HFF-Myc (cell line): ENCODE data around the gene ETHE1.
A peak's percentile ranks its signal among the peaks of the same experiment; 100 is the strongest.

Source experiments
- DNase-seq: peaks from one replicate; pipeline ENCODE4 v3.0.0-alpha.2; 2011; ENCODE audit warnings: low read depth; ENCODE audit errors: extremely low read depth
- H3K4me3 ChIP-seq: replicated peaks from 2 replicates; pipeline ENCODE4 v1.5.1; 2011; ENCODE audit warnings: low read depth, mild to moderate bottlenecking, control low read depth, low read length
- CTCF ChIP-seq: IDR thresholded peaks from 2 replicates; pipeline ENCODE4 v1.5.1; 2012; ENCODE audit warnings: mild to moderate bottlenecking, low read depth, low read length, control low read depth; ENCODE audit errors: missing control alignments

ETHE1 gene

GRCh38 chr19:43463381-43464133 lies 63.4 kb downstream of the ETHE1 start:
- DNase-seq: peak; percentile 47
- no peak for TF ChIP-seq CTCF
- H3K4me3 ChIP-seq: peak overlapping the region; percentile 53

GRCh38 chr19:43462785-43463380 lies 64.1 kb downstream of the ETHE1 start:
- DNase-seq: no peak
- peak overlapping the region; percentile 53 for H3K4me3 ChIP-seq
- TF ChIP-seq CTCF: no peak

- TF ChIP-seq CTCF: no peak
- H3K4me3 ChIP-seq: no peak overlapping the region
- DNase-seq: no peak
Observed at GRCh38 chr19:43462383-43462782, 64.6 kb downstream of the ETHE1 start.

GRCh38 chr19:43461303-43461702 lies 65.7 kb downstream of the ETHE1 start:
- TF ChIP-seq CTCF: no peak
- no peak for DNase-seq
- H3K4me3 ChIP-seq: no peak overlapping the region

GRCh38 chr19:43460362-43461016 lies 66.5 kb downstream of the ETHE1 start:
- no peak for DNase-seq
- no peak for TF ChIP-seq CTCF
- no peak overlapping the region for H3K4me3 ChIP-seq

GRCh38 chr19:43457809-43458208 lies 69.2 kb downstream of the ETHE1 start:
- no peak for DNase-seq
- no peak for TF ChIP-seq CTCF
- no peak overlapping the region for H3K4me3 ChIP-seq
